Cardiac muscle cell (in vitro differentiated cells and primary cell): ENCODE results near the gene KIAA1671. TPM values are rescaled to one million over a fixed set of nuclear protein-coding genes. Genes with fewer than 3 reads are reported as not detected.

ENCODE experiments used
- DNase-seq, 2 donors: peaks; one replicate each; pipeline versions ENCODE4 v3.0.0 to v3.0.0-alpha.2; 2010 to 2017; ENCODE audit warnings: low read depth in 1 of 2, low spot score in 1 of 2
- H3K27ac ChIP-seq: fragments of 200-600 bp; sonication (generic); 2 replicates; pipeline ENCODE4 v1.5.1; 2016
- H3K27me3 ChIP-seq: fragments of 200-600 bp; sonication (generic); 2 replicates; pipeline ENCODE4 v1.6.0; 2016; ENCODE audit warnings: control low read depth
- H3K36me3 ChIP-seq: fragments of 200-600 bp; sonication (generic); 2 replicates; pipeline ENCODE4 v1.5.1; 2016; ENCODE audit warnings: control low read depth
- H3K4me1 ChIP-seq: fragments of 200-600 bp; sonication (generic); 2 replicates; pipeline ENCODE4 v1.8.1; 2017; ENCODE audit warnings: low read depth, mild to moderate bottlenecking, mixed run types
- H3K4me3 ChIP-seq: fragments of 200-600 bp; sonication (generic); 2 replicates; pipeline ENCODE4 v1.5.1; 2016; ENCODE audit warnings: mild to moderate bottlenecking
- H3K9me3 ChIP-seq: fragments of 200-600 bp; sonication (generic); 2 replicates; pipeline ENCODE4 v1.5.1; 2017; ENCODE audit warnings: low read depth, mild to moderate bottlenecking, control low read depth
- CTCF ChIP-seq: IDR thresholded peaks from 2 replicates; pipeline ENCODE4 v1.5.1; 2012; ENCODE audit warnings: low read depth, mild to moderate bottlenecking, low read length
- polyA plus RNA-seq: library from polyadenylated mRNA; unstranded; fragments of >200 nt; fragmentation: Nextera tagmentation; extraction: Ambion mirVana; gene quantifications from 2 replicates; pipeline ENCODE4 v1.2.1, GENCODE V29; 2016
- total RNA-seq: library from RNA; depleted of rRNA; stranded (reverse); fragments of >200 nt; gene quantifications from 2 replicates; pipeline ENCODE4 v1.2.3, GENCODE V29; 2016

Gene KIAA1671
- total and polyA plus RNA-seq, 2 experiments from 2014 or later: 10.9 to 37.3 TPM

GRCh38 chr22:25166266-25167040 is 213.9 kb downstream of the KIAA1671 start:
- TF ChIP-seq CTCF: no peak
- H3K36me3 ChIP-seq: no peaks in the 10 kb centered on the region
- H3K4me1 ChIP-seq: no peaks in the 10 kb centered on the region
- DNase-seq: no peak
- no peaks in the 10 kb centered on the region for H3K9me3 ChIP-seq
- no peaks in the 10 kb centered on the region for H3K27me3 ChIP-seq
- H3K27ac ChIP-seq: no peak overlapping the region
- H3K4me3 ChIP-seq: no peak overlapping the region

DNA sequence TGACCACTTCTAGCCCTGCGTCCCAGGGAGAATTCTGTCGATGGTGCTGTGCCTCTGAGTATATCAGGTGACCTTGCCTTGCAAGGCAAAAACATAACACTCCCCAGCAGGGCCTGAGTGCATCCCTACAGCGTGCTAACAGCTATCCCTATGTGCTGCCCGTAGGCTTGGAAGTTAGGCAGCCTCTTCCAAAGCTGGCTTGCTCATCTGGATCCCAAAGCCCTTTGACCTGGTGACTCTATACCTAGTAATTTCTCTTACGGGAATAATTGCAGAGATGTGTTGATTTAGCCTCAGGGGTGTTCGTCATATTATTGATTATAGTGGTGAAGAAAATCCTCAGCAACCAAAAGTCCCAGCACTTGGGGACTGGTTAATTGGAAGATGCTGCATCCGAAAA is 214.6 kb downstream of the KIAA1671 start:
- H3K4me3 ChIP-seq: no peak overlapping the region
- H3K36me3 ChIP-seq: peaks cover 2% of the 10 kb centered on the region
- no peak overlapping the region for H3K27ac ChIP-seq
- H3K9me3 ChIP-seq: no peaks in the 10 kb centered on the region
- DNase-seq: no peak
- no peaks in the 10 kb centered on the region for H3K27me3 ChIP-seq
- no peak for TF ChIP-seq CTCF
- H3K4me1 ChIP-seq: no peaks in the 10 kb centered on the region

DNA sequence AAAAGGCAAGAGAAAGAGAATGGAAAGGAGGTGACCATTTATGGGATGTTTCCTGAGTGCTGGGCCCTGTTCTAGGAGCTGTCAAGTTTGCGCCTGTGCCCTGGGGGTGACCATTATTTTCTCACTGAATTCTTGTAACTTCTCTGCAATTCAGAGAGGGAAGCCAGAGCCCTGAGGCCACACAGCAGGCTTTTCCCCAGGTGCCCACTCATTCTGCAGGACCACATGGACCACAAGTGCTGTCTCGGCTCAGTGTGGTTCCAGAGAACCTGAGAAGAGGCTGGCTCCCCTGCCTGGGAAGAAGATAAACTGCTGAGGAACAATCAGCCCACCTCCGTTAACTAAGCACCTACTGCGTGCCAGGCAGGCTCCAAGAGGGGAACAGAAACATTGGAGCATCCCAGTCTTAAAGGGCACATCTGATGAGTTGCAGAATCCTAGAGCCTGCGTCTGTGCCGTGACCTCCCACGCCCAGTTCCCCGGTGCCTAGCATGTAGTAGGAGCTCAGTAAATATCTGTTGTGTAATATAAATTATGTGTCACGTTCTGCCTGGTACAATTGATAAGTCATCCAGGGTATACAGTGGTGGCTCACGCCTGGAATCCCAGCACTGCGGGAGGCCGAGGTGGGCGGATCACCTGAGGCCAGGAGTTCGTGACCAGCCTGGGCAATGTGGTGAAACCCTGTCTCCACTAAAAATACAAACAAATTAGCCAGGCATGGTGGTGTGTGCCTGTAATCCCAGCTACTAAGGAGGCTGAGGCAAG is 215.5 kb downstream of the KIAA1671 start:
- H3K4me1 ChIP-seq: no peaks in the 10 kb centered on the region
- no peak for DNase-seq
- H3K36me3 ChIP-seq: peaks cover 2% of the 10 kb centered on the region
- no peak for TF ChIP-seq CTCF
- H3K27ac ChIP-seq: no peak overlapping the region
- no peak overlapping the region for H3K4me3 ChIP-seq
- H3K9me3 ChIP-seq: no peaks in the 10 kb centered on the region
- no peaks in the 10 kb centered on the region for H3K27me3 ChIP-seq

DNA sequence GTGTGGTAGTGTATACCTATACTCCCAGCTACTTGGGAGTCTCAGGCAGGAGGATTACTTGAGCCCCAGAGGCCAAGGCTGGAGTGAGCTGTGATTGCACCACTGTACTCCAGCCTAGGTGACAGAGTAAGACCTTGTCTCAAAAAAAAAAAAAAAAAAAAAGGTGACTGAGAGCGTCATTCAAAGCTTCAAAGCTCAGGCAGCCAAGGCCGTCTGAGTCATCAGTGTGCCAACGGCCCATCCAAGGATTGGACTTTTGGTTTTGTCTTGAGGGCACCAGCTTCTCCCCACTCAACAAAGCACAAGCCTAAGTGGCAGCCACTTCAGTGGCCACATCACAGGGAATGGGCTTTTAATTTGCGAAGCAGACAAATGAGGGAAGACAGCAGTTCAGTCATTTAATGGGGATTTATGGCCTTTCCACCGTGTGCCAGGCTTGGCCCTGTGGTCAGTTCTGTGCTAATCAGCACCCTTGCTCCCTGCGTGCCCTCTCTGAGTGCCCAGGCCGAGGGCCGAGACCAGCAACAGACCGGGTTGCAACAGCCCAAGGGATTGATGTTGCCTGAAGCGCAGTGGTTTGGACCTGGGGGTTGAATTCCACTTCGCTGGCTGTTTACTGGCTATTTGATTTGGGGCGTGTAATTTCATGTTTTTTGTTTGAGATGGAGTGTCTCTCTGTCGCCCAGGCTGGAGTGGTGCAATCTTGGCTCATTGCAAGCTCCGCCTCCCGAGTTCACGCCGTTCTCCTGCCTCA is 216.9 kb downstream of the KIAA1671 start:
- peaks cover 7% of the 10 kb centered on the region for H3K36me3 ChIP-seq
- DNase-seq: no peak
- H3K9me3 ChIP-seq: no peaks in the 10 kb centered on the region
- no peak overlapping the region for H3K27ac ChIP-seq
- H3K4me1 ChIP-seq: no peaks in the 10 kb centered on the region
- H3K4me3 ChIP-seq: no peak overlapping the region
- H3K27me3 ChIP-seq: no peaks in the 10 kb centered on the region
- no peak for TF ChIP-seq CTCF

GRCh38 chr22:25170426-25170980 is 218.0 kb downstream of the KIAA1671 start:
- Histone ChIP-seq H3K4me1 (no peaks in the 10 kb centered on the region), H3K36me3 (peaks cover 17% of the 10 kb centered on the region), H3K27ac (no peak overlapping the region), H3K4me3 (no peak overlapping the region), H3K27me3 (no peaks in the 10 kb centered on the region), H3K9me3 (no peaks in the 10 kb centered on the region)
- no peak for DNase-seq
- no peak for TF ChIP-seq CTCF
